Trophoblast cell (in vitro differentiated cells and primary cell): ENCODE measurements around the gene RRAS.
A peak's percentile ranks its signal among the peaks of the same experiment; 100 is the strongest.

ENCODE experiments used
- DNase-seq, 2 donors: peaks; one replicate each; pipeline ENCODE4 v3.0.0-alpha.2; 2016
- H2AFZ ChIP-seq: 2 replicates; pipeline ENCODE4 v1.6.1; 2013; ENCODE audit warnings: low read length, moderate library complexity, mild to moderate bottlenecking; ENCODE audit not compliant: insufficient read depth, poor library complexity
- H2AK5ac ChIP-seq: 2 replicates; pipeline ENCODE4 v1.6.1; 2013; ENCODE audit warnings: mild to moderate bottlenecking, low read length
- H2BK120ac ChIP-seq: 2 replicates; pipeline ENCODE4 v1.6.1; 2013; ENCODE audit warnings: low read length, mild to moderate bottlenecking, moderate library complexity; ENCODE audit not compliant: insufficient read depth, poor library complexity
- H2BK12ac ChIP-seq: 2 replicates; pipeline ENCODE4 v1.6.1; 2013; ENCODE audit warnings: mild to moderate bottlenecking, low read length, moderate library complexity
- H2BK5ac ChIP-seq: 2 replicates; pipeline ENCODE4 v1.6.1; 2013; ENCODE audit warnings: low read length, low read depth, moderate library complexity, mild to moderate bottlenecking; ENCODE audit not compliant: poor library complexity
- H3K14ac ChIP-seq: 2 replicates; pipeline ENCODE4 v1.6.1; 2013; ENCODE audit warnings: mild to moderate bottlenecking, low read length
- H3K18ac ChIP-seq: 2 replicates; pipeline ENCODE4 v1.6.1; 2013; ENCODE audit warnings: mild to moderate bottlenecking, low read length
- H3K23ac ChIP-seq: 2 replicates; pipeline ENCODE4 v1.6.1; 2013; ENCODE audit warnings: low read length
- H3K27ac ChIP-seq: 2 replicates; pipeline ENCODE4 v1.5.1; 2013; ENCODE audit warnings: low read depth, mild to moderate bottlenecking, inconsistent platforms, low read length, moderate library complexity
- H3K27me3 ChIP-seq: 2 replicates; pipeline ENCODE4 v1.6.1; 2013; ENCODE audit warnings: inconsistent platforms, mild to moderate bottlenecking, low read length, moderate library complexity; ENCODE audit not compliant: insufficient read depth
- H3K36me3 ChIP-seq, 2 experiments: 1 replicate in 1 of 2; 2 replicates in 1 of 2; pipeline ENCODE4 v1.6.1; 2013; ENCODE audit warnings: low read length in 2 of 2, mild to moderate bottlenecking in 2 of 2, moderate library complexity in 1 of 2; ENCODE audit not compliant: insufficient read depth in 2 of 2, control insufficient read depth in 1 of 2
- H3K4ac ChIP-seq: 2 replicates; pipeline ENCODE4 v1.6.1; 2013; ENCODE audit warnings: low read depth, mild to moderate bottlenecking, low read length, moderate library complexity
- H3K4me1 ChIP-seq, 2 experiments: 1 replicate in 1 of 2; 2 replicates in 1 of 2; pipeline ENCODE4 v1.6.1; 2013; ENCODE audit warnings: low read length in 2 of 2, mild to moderate bottlenecking in 2 of 2, moderate library complexity in 1 of 2; ENCODE audit not compliant: insufficient read depth in 2 of 2, control insufficient read depth in 1 of 2
- H3K4me2 ChIP-seq: 2 replicates; pipeline ENCODE4 v1.6.1; 2013; ENCODE audit warnings: inconsistent platforms, mild to moderate bottlenecking, low read length, moderate library complexity
- H3K4me3 ChIP-seq: 2 replicates; pipeline ENCODE4 v1.5.1; 2013; ENCODE audit warnings: mild to moderate bottlenecking, low read depth, low read length, inconsistent platforms
- H3K79me1 ChIP-seq: one replicate; pipeline ENCODE4 v1.6.1; 2013; ENCODE audit warnings: low read length
- H3K79me2 ChIP-seq: 2 replicates; pipeline ENCODE4 v1.6.1; 2013; ENCODE audit warnings: low read length, mild to moderate bottlenecking; ENCODE audit not compliant: control insufficient read depth, insufficient read depth, poor library complexity
- H3K9ac ChIP-seq: 2 replicates; pipeline ENCODE4 v1.6.1; 2013; ENCODE audit warnings: mild to moderate bottlenecking, low read length
- H3K9me3 ChIP-seq: 2 replicates; pipeline ENCODE4 v1.6.1; 2013; ENCODE audit warnings: low read depth, mild to moderate bottlenecking, control low read depth, inconsistent platforms, low read length; ENCODE audit not compliant: insufficient read depth
- H4K12ac ChIP-seq: 2 replicates; pipeline ENCODE4 v1.6.1; 2013; ENCODE audit warnings: low read depth, mild to moderate bottlenecking, low read length, moderate library complexity
- H4K8ac ChIP-seq: 2 replicates; pipeline ENCODE4 v1.6.1; 2013; ENCODE audit warnings: low read depth, mild to moderate bottlenecking, low read length, moderate library complexity
- H4K91ac ChIP-seq: one replicate; pipeline ENCODE4 v1.6.1; 2013; ENCODE audit warnings: low read depth, mild to moderate bottlenecking, low read length, moderate library complexity
- WGBS: extraction: QIAGEN DNeasy Blood & Tissue Kit; methylation state at CpG from one replicate; pipeline ENCODE4 v1.1.7; 2013; ENCODE audit warnings: missing lambda C conversion rate; ENCODE audit not compliant: insufficient read length, insufficient coverage; ENCODE audit errors: extremely low coverage; 5-methylcytosine and 5-hydroxymethylcytosine counted together

Gene RRAS

GRCh38 chr19:49657493-49658138 is 17.7 kb upstream of the RRAS start:
- Histone ChIP-seq H3K36me3 (peaks cover 94 to 97% of the 10 kb centered on the region in 2 experiments), H2BK12ac (no peak overlapping the region), H3K23ac (no peak overlapping the region), H3K79me2 (no peaks in the 10 kb centered on the region), H3K27me3 (no peaks in the 10 kb centered on the region), H3K79me1 (no peaks in the 10 kb centered on the region), H2BK120ac (no peak overlapping the region), H3K4me1 (no peaks in the 10 kb centered on the region), H4K91ac (no peak overlapping the region), H2AFZ (no peak overlapping the region), H2AK5ac (no peak overlapping the region), H2BK5ac (no peak overlapping the region), H3K18ac (no peak overlapping the region), H3K4me2 (no peak overlapping the region), H3K9ac (no peak overlapping the region), H3K27ac (no peak overlapping the region), H3K4me3 (no peak overlapping the region), H4K12ac (no peak overlapping the region), H4K8ac (no peak overlapping the region), H3K4ac (no peak overlapping the region), H3K9me3 (peaks cover 8% of the 10 kb centered on the region), H3K14ac (no peak overlapping the region)
- no peak for DNase-seq
- no CpG with 5 or more reads among the region's 22 CpGs for WGBS

DNA sequence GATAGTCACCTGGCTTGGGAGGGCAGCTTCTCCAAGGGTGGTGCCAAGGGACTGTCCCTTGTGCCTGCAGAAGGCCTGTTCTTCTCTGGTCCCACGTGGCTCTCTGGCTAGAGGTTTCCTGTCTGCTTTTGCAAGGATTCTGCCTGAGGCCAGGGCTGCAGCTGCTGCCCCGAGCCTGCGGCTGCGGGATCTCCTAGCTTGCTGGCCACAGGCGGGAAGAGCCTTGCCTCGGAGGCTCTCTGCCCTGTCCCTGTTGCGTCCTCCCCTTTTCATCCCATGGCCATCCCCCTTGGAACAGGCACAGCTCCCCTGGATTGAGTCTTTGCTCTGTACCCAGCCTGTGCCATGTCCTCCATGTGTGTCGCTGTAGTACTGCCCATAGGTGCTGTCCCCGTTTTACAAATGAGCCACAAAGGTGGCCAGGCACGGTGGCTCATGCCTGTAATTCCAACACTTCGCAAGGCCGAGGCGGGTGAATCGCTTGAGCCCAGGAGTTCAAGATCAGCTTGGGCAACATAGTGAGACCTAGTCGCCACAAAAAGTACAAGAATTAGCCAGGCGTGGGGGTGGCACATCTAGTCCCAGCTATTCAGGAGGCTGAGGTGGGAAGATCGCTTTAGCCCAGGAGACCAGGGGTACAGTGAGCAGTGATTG is 16.6 kb upstream of the RRAS start:
- no peaks in the 10 kb centered on the region for H3K27me3 ChIP-seq
- H3K4me3 ChIP-seq: no peak overlapping the region
- peaks cover 94 to 97% of the 10 kb centered on the region in 2 experiments for H3K36me3 ChIP-seq
- no peak overlapping the region for H2BK120ac ChIP-seq
- H2BK5ac ChIP-seq: no peak overlapping the region
- H4K8ac ChIP-seq: no peak overlapping the region
- no peak overlapping the region for H2BK12ac ChIP-seq
- no peak overlapping the region for H4K91ac ChIP-seq
- no peaks in the 10 kb centered on the region for H3K79me1 ChIP-seq
- H3K23ac ChIP-seq: no peak overlapping the region
- no peak overlapping the region for H3K4me2 ChIP-seq
- no peaks in the 10 kb centered on the region for H3K4me1 ChIP-seq
- no peak overlapping the region for H3K18ac ChIP-seq
- no peak overlapping the region for H3K27ac ChIP-seq
- H3K9ac ChIP-seq: no peak overlapping the region
- H3K79me2 ChIP-seq: no peaks in the 10 kb centered on the region
- peak; percentile 90 for DNase-seq
- H3K4ac ChIP-seq: no peak overlapping the region
- no peak overlapping the region for H4K12ac ChIP-seq
- H2AFZ ChIP-seq: no peak overlapping the region
- H3K9me3 ChIP-seq: peaks cover 8% of the 10 kb centered on the region
- no CpG with 5 or more reads among the region's 17 CpGs for WGBS
- no peak overlapping the region for H3K14ac ChIP-seq
- no peak overlapping the region for H2AK5ac ChIP-seq

DNA sequence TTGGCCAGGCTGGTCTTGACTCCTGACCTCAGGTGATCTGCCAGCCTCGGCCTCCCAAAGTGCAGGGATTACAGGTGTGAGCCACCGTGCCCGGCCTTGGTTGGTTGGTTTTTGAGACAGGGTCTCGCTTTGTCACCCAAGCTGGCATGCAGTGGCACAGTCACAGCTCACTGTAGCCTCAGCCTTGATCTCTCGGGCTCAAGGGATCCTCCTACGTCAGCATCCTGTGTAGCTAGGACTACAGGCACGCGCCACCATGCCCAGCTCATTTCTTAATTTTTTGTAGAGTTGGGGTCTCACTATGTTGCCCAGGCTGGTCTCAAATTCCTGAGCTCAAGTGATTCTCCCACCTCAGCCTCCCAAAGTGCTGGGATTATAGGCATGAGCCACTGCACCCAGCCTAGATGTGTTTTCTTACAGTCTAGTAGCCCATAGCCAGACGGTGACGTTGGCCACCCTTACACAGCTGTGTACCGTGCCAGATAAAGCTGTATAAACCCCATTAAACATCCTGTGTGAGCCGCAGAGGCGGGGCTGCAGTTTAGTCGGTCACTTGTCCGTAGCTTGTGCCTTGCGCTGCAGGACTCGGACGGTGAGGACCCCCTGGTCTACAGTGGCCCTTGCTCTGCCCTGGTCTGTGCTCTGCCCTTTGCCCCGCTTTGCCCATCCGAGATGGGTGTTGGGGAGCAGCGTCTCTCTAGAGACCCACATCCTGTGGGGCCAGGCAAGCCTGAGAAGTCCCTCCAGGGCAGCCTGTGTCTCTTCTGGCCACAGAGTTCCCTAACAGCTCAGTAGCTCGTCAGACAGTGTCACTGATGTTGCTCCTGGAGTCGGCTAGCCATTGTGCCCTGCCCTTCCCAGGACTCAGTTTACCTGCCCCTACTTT is 15.9 kb upstream of the RRAS start:
- Histone ChIP-seq H2AK5ac (no peak overlapping the region), H2AFZ (no peak overlapping the region), H2BK12ac (no peak overlapping the region), H3K79me2 (no peaks in the 10 kb centered on the region), H3K27me3 (no peaks in the 10 kb centered on the region), H4K91ac (no peak overlapping the region), H3K23ac (no peak overlapping the region), H3K36me3 (peaks cover 95 to 97% of the 10 kb centered on the region in 2 experiments), H3K14ac (no peak overlapping the region), H3K9ac (no peak overlapping the region), H3K18ac (no peak overlapping the region), H3K79me1 (no peaks in the 10 kb centered on the region), H2BK120ac (no peak overlapping the region), H3K27ac (no peak overlapping the region), H3K4me3 (no peak overlapping the region), H3K4me2 (no peak overlapping the region), H3K9me3 (peaks cover 8% of the 10 kb centered on the region), H4K12ac (no peak overlapping the region), H3K4ac (no peak overlapping the region), H2BK5ac (no peak overlapping the region), H3K4me1 (no peaks in the 10 kb centered on the region), H4K8ac (no peak overlapping the region)
- DNase-seq: no peak
- whole genome bisulfite sequencing: no CpG with 5 or more reads among the region's 23 CpGs

DNA sequence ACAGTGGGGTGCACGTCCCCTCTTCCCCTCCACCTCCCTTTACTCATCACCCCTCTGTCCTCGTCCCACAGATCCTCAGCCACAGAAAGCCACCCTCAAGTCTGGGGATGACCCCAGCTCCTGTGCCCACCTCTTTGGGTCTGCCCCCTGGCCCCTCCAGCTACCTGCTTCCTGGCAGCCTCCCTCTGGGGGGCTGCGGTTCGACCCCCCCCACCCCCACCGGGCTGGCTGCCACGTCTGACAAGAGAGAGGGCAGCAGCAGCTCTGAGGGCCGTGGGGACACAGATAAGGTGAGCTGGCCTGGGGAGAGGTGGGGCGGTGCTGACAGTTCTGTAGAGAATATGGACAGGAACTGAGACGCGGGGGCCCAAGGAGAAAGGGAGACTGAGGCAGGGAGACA is 14.6 kb upstream of the RRAS start:
- no peak overlapping the region for H4K12ac ChIP-seq
- no peaks in the 10 kb centered on the region for H3K4me1 ChIP-seq
- H2BK12ac ChIP-seq: no peak overlapping the region
- no peak overlapping the region for H2BK120ac ChIP-seq
- H3K9me3 ChIP-seq: peaks cover 4% of the 10 kb centered on the region
- H4K91ac ChIP-seq: no peak overlapping the region
- no peaks in the 10 kb centered on the region for H3K27me3 ChIP-seq
- no peak overlapping the region for H2BK5ac ChIP-seq
- H3K79me1 ChIP-seq: no peaks in the 10 kb centered on the region
- H3K4ac ChIP-seq: no peak overlapping the region
- no peak overlapping the region for H3K4me2 ChIP-seq
- no peak overlapping the region for H3K9ac ChIP-seq
- H3K4me3 ChIP-seq: no peak overlapping the region
- no peak overlapping the region for H2AK5ac ChIP-seq
- H3K27ac ChIP-seq: no peak overlapping the region
- no peak for DNase-seq
- WGBS: no CpG with 5 or more reads among the region's 10 CpGs
- no peaks in the 10 kb centered on the region for H3K79me2 ChIP-seq
- H4K8ac ChIP-seq: no peak overlapping the region
- no peak overlapping the region for H2AFZ ChIP-seq
- H3K14ac ChIP-seq: no peak overlapping the region
- H3K18ac ChIP-seq: no peak overlapping the region
- peaks cover 95 to 96% of the 10 kb centered on the region in 2 experiments for H3K36me3 ChIP-seq
- no peak overlapping the region for H3K23ac ChIP-seq
